ENCODE results near the gene EEFSEC.

The EEFSEC gene

DNA sequence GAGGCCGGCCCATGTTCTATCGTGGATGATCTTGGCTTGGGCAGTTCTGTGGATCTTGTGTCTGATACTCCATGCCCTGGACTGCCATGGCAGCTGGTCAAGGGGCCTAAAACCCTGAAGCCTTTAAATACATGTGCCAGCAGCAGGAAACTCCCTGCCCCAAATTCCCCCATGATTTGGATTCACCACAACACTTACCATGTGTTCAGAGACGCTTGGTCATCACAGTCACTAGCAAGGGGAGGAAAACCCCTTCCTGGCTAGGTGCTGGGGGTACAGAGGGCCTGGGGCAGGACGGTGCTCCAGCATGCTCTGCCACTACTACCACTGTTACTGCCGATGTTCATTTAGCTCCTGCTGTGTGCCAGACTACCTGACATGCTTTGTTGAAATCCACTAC lies 219.0 kb downstream of the EEFSEC start:
- DNase-seq (ENCODE audit: low read depth in 1 of 2, low spot score in 1 of 2): no peak

DNA sequence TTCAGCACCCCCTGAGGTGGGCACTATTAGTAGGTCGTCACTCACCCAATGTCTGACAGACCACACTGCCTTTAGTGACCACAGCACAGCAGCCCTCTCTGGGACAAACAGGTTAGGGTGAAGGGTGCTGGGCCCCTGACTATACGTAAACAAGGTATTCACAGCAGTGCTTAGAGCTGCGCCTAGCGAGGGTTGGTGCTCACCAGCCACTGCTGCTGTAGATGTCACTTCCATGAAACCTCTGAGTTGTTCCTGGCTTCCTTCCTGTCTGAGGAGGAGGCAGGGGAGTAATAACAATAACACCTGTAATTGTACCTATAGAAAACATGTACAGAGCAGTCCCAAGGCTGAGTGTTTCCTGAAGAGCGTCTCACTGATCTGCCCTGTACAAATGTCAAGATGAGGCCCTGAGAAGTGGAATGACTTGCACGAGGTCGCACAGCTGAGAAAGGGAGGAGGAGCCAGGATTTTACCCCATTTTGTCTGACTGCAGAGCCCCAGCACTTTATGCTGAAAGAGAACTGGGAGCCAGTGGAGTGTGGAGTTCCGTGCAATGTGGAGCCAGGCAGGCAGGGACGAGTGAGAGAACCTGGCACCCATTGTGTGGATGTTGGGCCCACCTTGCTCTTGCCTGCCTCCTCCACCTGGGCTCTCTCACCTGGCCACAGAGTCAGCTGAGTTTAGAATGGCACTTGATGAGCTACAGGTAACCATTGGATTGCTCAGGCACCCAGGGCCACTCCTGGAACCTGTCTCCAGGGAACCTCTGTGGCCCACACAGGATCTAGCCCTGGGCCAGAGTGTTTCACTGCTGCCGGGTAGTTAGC lies 219.6 kb downstream of the EEFSEC start:
- Histone ChIP-seq H3K27me3 (ENCODE audit: insufficient read depth, poor library complexity, severe bottlenecking) (no peaks in the 10 kb centered on the region), H3K27ac (replicated peaks) (no peak overlapping the region), H3K4me3 (replicated peaks; ENCODE audit: insufficient read depth, low read length) (no peak overlapping the region)
- TF ChIP-seq, protein P1, sequence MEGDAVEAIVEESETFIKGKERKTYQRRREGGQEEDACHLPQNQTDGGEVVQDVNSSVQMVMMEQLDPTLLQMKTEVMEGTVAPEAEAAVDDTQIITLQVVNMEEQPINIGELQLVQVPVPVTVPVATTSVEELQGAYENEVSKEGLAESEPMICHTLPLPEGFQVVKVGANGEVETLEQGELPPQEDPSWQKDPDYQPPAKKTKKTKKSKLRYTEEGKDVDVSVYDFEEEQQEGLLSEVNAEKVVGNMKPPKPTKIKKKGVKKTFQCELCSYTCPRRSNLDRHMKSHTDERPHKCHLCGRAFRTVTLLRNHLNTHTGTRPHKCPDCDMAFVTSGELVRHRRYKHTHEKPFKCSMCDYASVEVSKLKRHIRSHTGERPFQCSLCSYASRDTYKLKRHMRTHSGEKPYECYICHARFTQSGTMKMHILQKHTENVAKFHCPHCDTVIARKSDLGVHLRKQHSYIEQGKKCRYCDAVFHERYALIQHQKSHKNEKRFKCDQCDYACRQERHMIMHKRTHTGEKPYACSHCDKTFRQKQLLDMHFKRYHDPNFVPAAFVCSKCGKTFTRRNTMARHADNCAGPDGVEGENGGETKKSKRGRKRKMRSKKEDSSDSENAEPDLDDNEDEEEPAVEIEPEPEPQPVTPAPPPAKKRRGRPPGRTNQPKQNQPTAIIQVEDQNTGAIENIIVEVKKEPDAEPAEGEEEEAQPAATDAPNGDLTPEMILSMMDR (IDR thresholded peaks at IDR 0.05; ENCODE audit: insufficient read depth, low read length): no peak
- DNase-seq (ENCODE audit: low read depth in 1 of 2, low spot score in 1 of 2): no peak

More for the DNA sequence above, 219.0 kb downstream of the EEFSEC start:
- TF ChIP-seq POLR2AphosphoS5 (IDR thresholded peaks at IDR 0.05; ENCODE audit: low read depth) (no peak), GABPA (IDR thresholded peaks at IDR 0.05; ENCODE audit: low read depth) (no peak), SPI1 (IDR thresholded peaks at IDR 0.05; ENCODE audit: borderline replicate concordance, low read depth) (no peak)
- TF ChIP-seq, protein P2, sequence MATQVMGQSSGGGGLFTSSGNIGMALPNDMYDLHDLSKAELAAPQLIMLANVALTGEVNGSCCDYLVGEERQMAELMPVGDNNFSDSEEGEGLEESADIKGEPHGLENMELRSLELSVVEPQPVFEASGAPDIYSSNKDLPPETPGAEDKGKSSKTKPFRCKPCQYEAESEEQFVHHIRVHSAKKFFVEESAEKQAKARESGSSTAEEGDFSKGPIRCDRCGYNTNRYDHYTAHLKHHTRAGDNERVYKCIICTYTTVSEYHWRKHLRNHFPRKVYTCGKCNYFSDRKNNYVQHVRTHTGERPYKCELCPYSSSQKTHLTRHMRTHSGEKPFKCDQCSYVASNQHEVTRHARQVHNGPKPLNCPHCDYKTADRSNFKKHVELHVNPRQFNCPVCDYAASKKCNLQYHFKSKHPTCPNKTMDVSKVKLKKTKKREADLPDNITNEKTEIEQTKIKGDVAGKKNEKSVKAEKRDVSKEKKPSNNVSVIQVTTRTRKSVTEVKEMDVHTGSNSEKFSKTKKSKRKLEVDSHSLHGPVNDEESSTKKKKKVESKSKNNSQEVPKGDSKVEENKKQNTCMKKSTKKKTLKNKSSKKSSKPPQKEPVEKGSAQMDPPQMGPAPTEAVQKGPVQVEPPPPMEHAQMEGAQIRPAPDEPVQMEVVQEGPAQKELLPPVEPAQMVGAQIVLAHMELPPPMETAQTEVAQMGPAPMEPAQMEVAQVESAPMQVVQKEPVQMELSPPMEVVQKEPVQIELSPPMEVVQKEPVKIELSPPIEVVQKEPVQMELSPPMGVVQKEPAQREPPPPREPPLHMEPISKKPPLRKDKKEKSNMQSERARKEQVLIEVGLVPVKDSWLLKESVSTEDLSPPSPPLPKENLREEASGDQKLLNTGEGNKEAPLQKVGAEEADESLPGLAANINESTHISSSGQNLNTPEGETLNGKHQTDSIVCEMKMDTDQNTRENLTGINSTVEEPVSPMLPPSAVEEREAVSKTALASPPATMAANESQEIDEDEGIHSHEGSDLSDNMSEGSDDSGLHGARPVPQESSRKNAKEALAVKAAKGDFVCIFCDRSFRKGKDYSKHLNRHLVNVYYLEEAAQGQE (IDR thresholded peaks at IDR 0.05; ENCODE audit: insufficient replicate concordance, low read depth): no peak
- TF ChIP-seq, protein P1 (IDR thresholded peaks at IDR 0.05; ENCODE audit: insufficient read depth, low read length): no peak
- Histone ChIP-seq H3K27ac (replicated peaks) (no peak overlapping the region), H3K4me3 (replicated peaks; ENCODE audit: insufficient read depth, low read length) (no peak overlapping the region), H3K27me3 (ENCODE audit: insufficient read depth, poor library complexity, severe bottlenecking) (no peaks in the 10 kb centered on the region)

DNA sequence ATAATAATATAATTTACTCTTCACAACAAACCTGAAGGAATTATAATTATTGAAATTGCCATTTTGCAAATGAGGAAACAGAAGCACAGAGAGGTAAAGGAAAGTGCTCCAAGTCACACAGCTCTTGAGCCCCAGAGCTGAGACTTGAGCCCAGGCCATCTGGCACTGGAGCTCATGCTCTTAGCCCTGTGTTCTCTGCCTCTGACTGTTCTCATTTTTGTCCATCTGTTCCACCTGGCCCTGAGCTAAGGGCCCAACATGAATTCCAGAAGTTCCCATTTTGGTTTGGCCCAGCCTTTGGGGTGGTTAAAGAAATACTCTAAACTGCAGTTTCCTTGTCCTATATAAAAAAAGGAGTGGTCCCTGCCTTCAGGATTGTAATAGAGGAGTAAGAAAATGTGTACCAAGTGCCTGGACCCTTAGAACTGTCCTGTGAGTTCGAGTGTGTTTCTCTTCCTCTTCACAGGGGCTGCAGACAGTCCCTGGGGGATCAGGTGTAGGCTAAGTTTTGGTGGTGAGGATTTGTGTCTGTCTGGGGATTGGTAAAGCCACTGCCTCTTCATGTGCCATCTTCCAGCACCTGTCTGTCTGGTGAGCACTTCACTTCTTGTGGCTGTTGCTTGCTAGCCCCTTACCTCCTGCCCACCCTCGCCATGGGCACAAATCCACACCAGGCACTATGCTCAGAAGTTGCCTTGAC lies 221.6 kb downstream of the EEFSEC start:
- Histone ChIP-seq H3K27ac (replicated peaks) (no peak overlapping the region), H3K4me3 (replicated peaks; ENCODE audit: insufficient read depth, low read length) (no peak overlapping the region), H3K27me3 (ENCODE audit: insufficient read depth, poor library complexity, severe bottlenecking) (no peaks in the 10 kb centered on the region)
- no peak for DNase-seq (ENCODE audit: low read depth in 1 of 2, low spot score in 1 of 2)
- TF ChIP-seq, protein P1 (IDR thresholded peaks at IDR 0.05; ENCODE audit: insufficient read depth, low read length): no peak
- TF ChIP-seq, protein P2 (IDR thresholded peaks at IDR 0.05; ENCODE audit: insufficient replicate concordance, low read depth): no peak
- TF ChIP-seq POLR2AphosphoS5 (IDR thresholded peaks at IDR 0.05; ENCODE audit: low read depth) (no peak), SPI1 (IDR thresholded peaks at IDR 0.05; ENCODE audit: borderline replicate concordance, low read depth) (no peak), GABPA (IDR thresholded peaks at IDR 0.05; ENCODE audit: low read depth) (no peak)

Measured in HL-60 (cell line).